Colonic mucosa (tissue), 4 donors: ENCODE measurements around the gene NHLRC2. TPM values are rescaled to one million over a fixed set of nuclear protein-coding genes. Genes with fewer than 3 reads are reported as not detected.

Experiments
- DNase-seq: peaks from one replicate; pipeline ENCODE4 v3.0.0-alpha.2; 2020
- H3K27ac ChIP-seq: fragments of 200-600 bp; one replicate; pipeline ENCODE4 v1.8.0; 2021
- H3K27me3 ChIP-seq: fragments of 200-600 bp; one replicate; pipeline ENCODE4 v1.8.0; 2021
- H3K36me3 ChIP-seq: fragments of 200-600 bp; one replicate; pipeline ENCODE4 v1.8.0; 2021
- H3K4me1 ChIP-seq: fragments of 200-600 bp; one replicate; pipeline ENCODE4 v1.8.0; 2021; ENCODE audit warnings: mild to moderate bottlenecking
- H3K4me3 ChIP-seq: fragments of 200-600 bp; one replicate; pipeline ENCODE4 v1.8.0; 2021
- H3K9ac ChIP-seq, 2 donors: one replicate each; pipeline ENCODE4 v1.7.0; 2013; ENCODE audit warnings: control low read depth in 2 of 2, low read depth in 2 of 2, low read length in 2 of 2
- H3K9me3 ChIP-seq: fragments of 200-600 bp; one replicate; pipeline ENCODE4 v1.8.0; 2021
- CTCF ChIP-seq: fragments of 200-600 bp; IDR thresholded peaks from one replicate; pipeline ENCODE4 v1.8.0; 2022; ENCODE audit warnings: antibody characterized with exemption, mild to moderate bottlenecking
- intact Hi-C: fragments of 100-400 bp; cut with DNase I; formaldehyde crosslinking; loops from one replicate; pipeline ENCODE4 v1.14.1; 2022
- total RNA-seq, 2 donors: library from RNA; stranded (reverse); fragmentation: NEBNext Ultra II Directional in 1 of 2; extraction: Animal tissue kit (Norgen Biotek cat#: 25700) in 1 of 2; gene quantifications; one replicate each; pipeline ENCODE4 v1.2.1, GENCODE V29; 2021
- donor health status: healthy.
- donor health status: DM: no; HTN: no; CAD: no.
- donor health status: DM: no; HTN: no; CAD: no.

NHLRC2 gene
- total RNA-seq, 2 donors from 2014 or later: 31.2 to 46.1 TPM

- intact Hi-C loops: no loop called here
- H3K4me1 ChIP-seq: no peaks in the 10 kb centered on the region
- H3K27me3 ChIP-seq: no peaks in the 10 kb centered on the region
- H3K9ac ChIP-seq: no peak overlapping the region
- no peaks in the 10 kb centered on the region for H3K9me3 ChIP-seq
- no peaks in the 10 kb centered on the region for H3K36me3 ChIP-seq
- H3K4me3 ChIP-seq: no peak overlapping the region
- H3K27ac ChIP-seq: no peak overlapping the region
- no peak for DNase-seq
- TF ChIP-seq CTCF: no peak
These were observed 22.0 kb downstream of the NHLRC2 start for GRCh38 chr10:113876461-113876860.

- no peak for DNase-seq
- no peak overlapping the region for H3K27ac ChIP-seq
- no peaks in the 10 kb centered on the region for H3K9me3 ChIP-seq
- no peaks in the 10 kb centered on the region for H3K4me1 ChIP-seq
- intact Hi-C loops: no loop called here
- no peak overlapping the region for H3K4me3 ChIP-seq
- no peaks in the 10 kb centered on the region for H3K36me3 ChIP-seq
- no peak for TF ChIP-seq CTCF
- H3K27me3 ChIP-seq: no peaks in the 10 kb centered on the region
- H3K9ac ChIP-seq: no peak overlapping the region
These were observed 25.2 kb downstream of the NHLRC2 start for GRCh38 chr10:113879691-113880090.

- DNase-seq: no peak
- Histone ChIP-seq H3K4me1 (no peaks in the 10 kb centered on the region), H3K4me3 (no peak overlapping the region), H3K27me3 (no peaks in the 10 kb centered on the region), H3K9ac (no peak overlapping the region), H3K9me3 (no peaks in the 10 kb centered on the region), H3K36me3 (no peaks in the 10 kb centered on the region), H3K27ac (no peak overlapping the region)
- TF ChIP-seq CTCF: no peak
- intact Hi-C loops: no loop called here
These were observed 25.8 kb downstream of the NHLRC2 start for GRCh38 chr10:113880236-113880635.

DNA sequence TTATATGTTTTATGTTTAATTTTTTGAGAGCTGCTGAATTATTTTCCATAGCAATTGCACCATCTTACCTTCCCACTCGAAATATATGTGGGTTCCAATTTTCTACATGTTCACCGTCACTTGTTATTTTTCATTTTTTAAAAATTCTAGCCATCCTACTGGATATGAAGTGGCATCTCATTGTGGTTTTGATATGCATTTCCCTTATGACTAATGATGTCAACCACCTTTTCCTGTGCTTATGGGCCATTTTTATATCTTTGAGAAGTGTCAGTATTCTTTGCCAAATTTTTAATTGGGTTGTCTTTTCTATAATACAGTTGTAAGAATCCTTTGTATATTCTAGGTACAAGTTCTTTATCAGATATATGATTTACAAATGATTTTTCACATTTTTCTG, 27.8 kb downstream of the NHLRC2 start:
- DNase-seq: no peak
- Histone ChIP-seq H3K4me3 (no peak overlapping the region), H3K27me3 (no peaks in the 10 kb centered on the region), H3K4me1 (no peaks in the 10 kb centered on the region), H3K36me3 (no peaks in the 10 kb centered on the region), H3K9me3 (no peaks in the 10 kb centered on the region), H3K9ac (no peak overlapping the region), H3K27ac (no peak overlapping the region)
- no peak for TF ChIP-seq CTCF
- intact Hi-C loops: no loop called here

DNA sequence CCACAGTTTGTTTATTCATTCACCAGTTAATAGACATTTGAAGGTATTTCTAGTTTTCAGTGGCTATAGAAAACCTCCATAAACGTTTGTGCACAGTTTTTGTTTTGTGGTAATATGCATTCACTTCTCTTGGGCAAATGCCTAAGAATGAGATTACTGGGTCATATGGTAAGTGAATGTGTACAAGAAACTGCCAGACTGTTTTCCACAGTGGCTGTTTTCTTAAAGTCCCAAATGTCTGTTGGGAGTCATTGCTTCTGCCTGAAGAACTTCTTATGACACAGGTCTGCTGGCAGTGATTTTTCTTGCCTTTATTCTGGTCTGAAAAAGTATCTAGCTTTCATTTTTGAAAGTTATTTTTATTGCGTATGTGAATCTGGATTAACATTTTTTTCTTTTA, 35.5 kb downstream of the NHLRC2 start:
- no peaks in the 10 kb centered on the region for H3K36me3 ChIP-seq
- H3K27me3 ChIP-seq: no peaks in the 10 kb centered on the region
- no peak overlapping the region for H3K9ac ChIP-seq
- no peak overlapping the region for H3K27ac ChIP-seq
- no peak for TF ChIP-seq CTCF
- H3K4me1 ChIP-seq: no peaks in the 10 kb centered on the region
- DNase-seq: no peak
- H3K9me3 ChIP-seq: no peaks in the 10 kb centered on the region
- intact Hi-C loops: no loop called here
- H3K4me3 ChIP-seq: no peak overlapping the region

- intact Hi-C loops: no loop called here
- Histone ChIP-seq H3K4me1 (no peaks in the 10 kb centered on the region), H3K36me3 (no peaks in the 10 kb centered on the region), H3K27me3 (no peaks in the 10 kb centered on the region), H3K9me3 (no peaks in the 10 kb centered on the region), H3K9ac (no peak overlapping the region), H3K4me3 (no peak overlapping the region), H3K27ac (no peak overlapping the region)
- TF ChIP-seq CTCF: no peak
- no peak for DNase-seq
These were observed 36.3 kb downstream of the NHLRC2 start for GRCh38 chr10:113890769-113891168.
